K562 (cell line): ENCODE measurements around the gene SLC22A3. TPM values are rescaled to one million over a fixed set of nuclear protein-coding genes. Genes with fewer than 3 reads are reported as not detected.

Experiments
- ZBTB40 ChIP-seq, 2 experiments: fragments of 450-650 bp in 1 of 2; sonication (generic) in 1 of 2; formaldehyde crosslinking in 1 of 2; IDR thresholded peaks; 2 replicates each; pipeline versions ENCODE4 v1.7.1 to v1.9.0; 2016 to 2022; ENCODE audit warnings: inconsistent platforms in 1 of 2, mild to moderate bottlenecking in 1 of 2, missing genetic modification reagents in 1 of 2
- polyA plus RNA-seq, 8 experiments: library from polyadenylated mRNA; depleted of rRNA in 4 of 8; stranded (reverse) in 5 of 8; unstranded in 3 of 8; fragments of >200 nt; fragmentation: Nextera tagmentation in 2 of 8; fragmentation: Illumina TruSeq in 1 of 8; extraction: Ambion mirVana in 2 of 8; extraction: Trizol in 1 of 8; gene quantifications; 2 replicates each; pipeline versions ENCODE4 v1.2.1 to v1.2.3, GENCODE V29; 2011 to 2014; ENCODE audit warnings: inconsistent platforms in 1 of 8, missing spikeins in 1 of 8
- total RNA-seq, 7 experiments: library from RNA; depleted of rRNA in 6 of 7; stranded (reverse); fragments of >200 nt in 6 of 7; fragmentation: Illumina TruSeq in 2 of 7; extraction: Trizol in 2 of 7; gene quantifications; 2 replicates each; pipeline versions ENCODE4 v1.2.1 to v1.2.3, GENCODE V29; 2011 to 2021; ENCODE audit warnings: low replicate concordance in 1 of 7

The SLC22A3 gene
- total and polyA plus RNA-seq, 9 of the 15 experiments (the other 6 are each of a cell fraction or from before 2014, with no cell fraction given), result not detected

- TF ChIP-seq ZBTB40 (IDR thresholded peaks at IDR 0.05) (no peak), ZBTB40 (CRISPR knock-in tag; IDR thresholded peaks at IDR 0.05) (no peak)
- TF ChIP-seq, all 486 proteins: peak for 21
Observed at GRCh38 chr6:160455541-160456213, 107.5 kb downstream of the SLC22A3 start (continued).
